ENCODE results near the gene GRIFIN. TPM values are rescaled to one million over a fixed set of nuclear protein-coding genes. Genes with fewer than 3 reads are reported as not detected.

Gene GRIFIN
- total RNA-seq, 2 experiments from 2014 or later, result not detected

DNA sequence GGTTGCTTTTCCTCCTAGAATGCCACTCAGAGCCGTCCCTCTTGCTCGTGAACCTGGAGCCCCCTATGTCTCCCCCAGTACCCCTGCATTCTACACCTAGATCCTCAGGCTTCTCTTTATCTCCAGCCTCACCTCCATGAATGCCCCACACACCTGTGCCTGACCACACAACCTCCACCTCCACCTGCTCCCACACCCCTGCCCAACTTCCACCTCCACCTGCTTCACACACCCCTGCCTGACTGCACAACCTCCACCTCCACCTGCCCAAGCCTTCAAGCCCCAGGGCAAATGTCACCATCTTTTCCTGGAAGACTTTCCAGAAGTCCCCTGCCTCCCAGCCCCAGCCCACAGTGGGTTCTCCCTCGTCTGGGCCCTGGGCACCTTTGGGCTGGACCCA, 36.5 kb upstream of the GRIFIN start:
- CTCF ChIA-PET (ENCODE audit: unreplicated experiment), result interaction anchor here (0.6 kb wide), 1 partner anchor 13 kb away, joined by 5 read pairs; no protein-coding TSS in a partner anchor
- intact Hi-C loops (cut with micrococcal nuclease; ENCODE audit: unreplicated experiment), result no loop called here
- peak overlapping the region; percentile 85; the same call in 1 of the 2 replicates for H2AFZ ChIP-seq (ENCODE audit: low read length)

DNA sequence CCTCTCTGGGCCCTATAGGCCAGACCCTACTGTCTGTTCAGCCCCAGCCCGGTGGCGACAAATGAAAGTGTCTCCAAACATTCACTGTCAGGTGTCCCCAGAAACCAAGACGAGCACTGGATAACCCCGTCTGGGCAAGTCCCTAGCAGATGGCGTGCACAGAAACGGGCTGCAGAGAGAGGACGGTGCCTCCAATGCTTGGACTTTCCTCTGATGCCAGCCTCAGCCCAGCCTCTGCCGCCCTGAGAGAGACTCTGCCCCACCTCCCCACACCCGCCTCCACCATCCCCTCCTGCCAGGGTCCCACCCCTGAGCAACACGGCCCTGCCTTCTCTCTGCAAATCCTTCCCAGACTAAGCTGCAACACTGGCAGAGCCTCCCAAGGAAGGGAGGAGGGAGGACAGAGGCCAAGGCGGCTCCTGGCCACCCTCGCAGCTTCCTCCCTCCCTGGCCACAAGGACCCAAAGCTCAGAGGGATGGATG, 36.0 kb upstream of the GRIFIN start:
- H3K4me3 ChIP-seq (ENCODE audit: low read depth, low read length, poor library complexity, severe bottlenecking), result no peak overlapping the region
- DNase-seq (ENCODE audit: low spot score), result peak; percentile 36
- peak overlapping the region; percentile 71 for H3K27ac ChIP-seq (ENCODE audit: low read depth, low read length, poor library complexity, severe bottlenecking)
- POLR2A ChIA-PET, result no interaction called here
- no peak for TF ChIP-seq EZH2phosphoT487 (IDR thresholded peaks at IDR 0.05; ENCODE audit: borderline replicate concordance, low read depth, low read length)
- TF ChIP-seq, protein P1, sequence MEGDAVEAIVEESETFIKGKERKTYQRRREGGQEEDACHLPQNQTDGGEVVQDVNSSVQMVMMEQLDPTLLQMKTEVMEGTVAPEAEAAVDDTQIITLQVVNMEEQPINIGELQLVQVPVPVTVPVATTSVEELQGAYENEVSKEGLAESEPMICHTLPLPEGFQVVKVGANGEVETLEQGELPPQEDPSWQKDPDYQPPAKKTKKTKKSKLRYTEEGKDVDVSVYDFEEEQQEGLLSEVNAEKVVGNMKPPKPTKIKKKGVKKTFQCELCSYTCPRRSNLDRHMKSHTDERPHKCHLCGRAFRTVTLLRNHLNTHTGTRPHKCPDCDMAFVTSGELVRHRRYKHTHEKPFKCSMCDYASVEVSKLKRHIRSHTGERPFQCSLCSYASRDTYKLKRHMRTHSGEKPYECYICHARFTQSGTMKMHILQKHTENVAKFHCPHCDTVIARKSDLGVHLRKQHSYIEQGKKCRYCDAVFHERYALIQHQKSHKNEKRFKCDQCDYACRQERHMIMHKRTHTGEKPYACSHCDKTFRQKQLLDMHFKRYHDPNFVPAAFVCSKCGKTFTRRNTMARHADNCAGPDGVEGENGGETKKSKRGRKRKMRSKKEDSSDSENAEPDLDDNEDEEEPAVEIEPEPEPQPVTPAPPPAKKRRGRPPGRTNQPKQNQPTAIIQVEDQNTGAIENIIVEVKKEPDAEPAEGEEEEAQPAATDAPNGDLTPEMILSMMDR (conservative IDR thresholded peaks at IDR 0.05; ENCODE audit: low read length), result no peak
- BruUV-seq (replicated peaks), result no TSS peak
- no peaks in the 10 kb centered on the region for H4K20me1 ChIP-seq (ENCODE audit: insufficient read depth, low read length)
- CTCF ChIA-PET (ENCODE audit: unreplicated experiment), result interaction anchor here (0.6 kb wide), 1 partner anchor 14 kb away, joined by 5 read pairs; no protein-coding TSS in a partner anchor
- peaks cover 50% of the 10 kb centered on the region for H3K4me1 ChIP-seq (ENCODE audit: insufficient read depth, low read length, poor library complexity, severe bottlenecking)
- no peaks in the 10 kb centered on the region for H3K36me3 ChIP-seq (ENCODE audit: insufficient read depth, low read length)
- intact Hi-C loops (cut with micrococcal nuclease; ENCODE audit: unreplicated experiment), result no loop called here
- H2AFZ ChIP-seq (ENCODE audit: low read length), result peak overlapping the region; percentile 85; the same call in 1 of the 2 replicates
- no peaks in the 10 kb centered on the region for H3K9me2 ChIP-seq (ENCODE audit: insufficient read depth, low read length)
- H3K4me2 ChIP-seq (ENCODE audit: low read length), result peak overlapping the region; percentile 74
- no peaks in the 10 kb centered on the region for H3K9me3 ChIP-seq (ENCODE audit: low read length)
- no peaks in the 10 kb centered on the region for H3K79me2 ChIP-seq (ENCODE audit: insufficient read depth, low read depth, low read length)

More for the DNA sequence above, 36.5 kb upstream of the GRIFIN start:
- BruUV-seq (replicated peaks), result no TSS peak
- Histone ChIP-seq H3K27ac (ENCODE audit: low read depth, low read length, poor library complexity, severe bottlenecking) (no peak overlapping the region), H3K4me2 (ENCODE audit: low read length) (peak overlapping the region; percentile 74; the same call in 1 of the 2 replicates), H3K79me2 (ENCODE audit: insufficient read depth, low read depth, low read length) (no peaks in the 10 kb centered on the region), H3K9me2 (ENCODE audit: insufficient read depth, low read length) (no peaks in the 10 kb centered on the region), H3K36me3 (ENCODE audit: insufficient read depth, low read length) (no peaks in the 10 kb centered on the region), H3K9me3 (ENCODE audit: low read length) (no peaks in the 10 kb centered on the region), H3K4me3 (ENCODE audit: low read depth, low read length, poor library complexity, severe bottlenecking) (no peak overlapping the region), H3K4me1 (ENCODE audit: insufficient read depth, low read length, poor library complexity, severe bottlenecking) (peaks cover 50% of the 10 kb centered on the region), H4K20me1 (ENCODE audit: insufficient read depth, low read length) (no peaks in the 10 kb centered on the region)
- DNase-seq (ENCODE audit: low spot score), result no peak
- TF ChIP-seq, protein P1 (conservative IDR thresholded peaks at IDR 0.05; ENCODE audit: low read length), result no peak
- no peak for TF ChIP-seq EZH2phosphoT487 (IDR thresholded peaks at IDR 0.05; ENCODE audit: borderline replicate concordance, low read depth, low read length)
- POLR2A ChIA-PET, result no interaction called here

DNA sequence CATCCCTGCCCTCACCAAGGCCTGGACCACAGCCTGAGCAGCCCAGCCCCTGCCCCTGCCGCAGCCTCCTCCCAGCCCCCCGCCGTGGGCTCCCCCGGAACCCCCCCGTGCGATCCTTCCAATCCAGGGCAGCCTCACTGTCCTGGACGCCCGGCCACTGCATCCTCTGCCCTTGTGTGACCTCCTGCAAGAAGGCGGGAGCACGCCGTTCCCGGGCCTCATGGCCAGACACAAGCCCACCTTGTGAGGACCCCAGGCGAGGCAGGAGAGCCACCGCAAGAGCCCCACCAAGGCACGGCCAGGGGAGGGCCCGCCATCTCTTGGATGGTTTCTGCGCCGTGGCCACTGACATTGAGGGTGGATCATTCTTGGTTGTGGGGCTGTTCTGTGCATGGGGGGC, 35.6 kb upstream of the GRIFIN start:
- H3K9me2 ChIP-seq (ENCODE audit: insufficient read depth, low read length), result no peaks in the 10 kb centered on the region
- H4K20me1 ChIP-seq (ENCODE audit: insufficient read depth, low read length), result no peaks in the 10 kb centered on the region
- H3K4me3 ChIP-seq (ENCODE audit: low read depth, low read length, poor library complexity, severe bottlenecking), result peak overlapping the region; percentile 43
- ChIA-PET CTCF (ENCODE audit: unreplicated experiment) (no interaction called here), POLR2A (interaction anchor here (0.6 to 1.6 kb wide), 4 partner anchors 17 to 308 kb away, joined by 3 to 10 read pairs (median 4); no protein-coding TSS in a partner anchor)
- intact Hi-C loops (cut with micrococcal nuclease; ENCODE audit: unreplicated experiment), result no loop called here
- no peaks in the 10 kb centered on the region for H3K79me2 ChIP-seq (ENCODE audit: insufficient read depth, low read depth, low read length)
- H3K36me3 ChIP-seq (ENCODE audit: insufficient read depth, low read length), result no peaks in the 10 kb centered on the region
- TF ChIP-seq EZH2phosphoT487 (IDR thresholded peaks at IDR 0.05; ENCODE audit: borderline replicate concordance, low read depth, low read length), result no peak
- TF ChIP-seq, protein P1 (conservative IDR thresholded peaks at IDR 0.05; ENCODE audit: low read length), result no peak
- H3K4me2 ChIP-seq (ENCODE audit: low read length), result peak overlapping the region; percentile 74
- H2AFZ ChIP-seq (ENCODE audit: low read length), result peak overlapping the region; percentile 85; the same call in 1 of the 2 replicates
- no peaks in the 10 kb centered on the region for H3K9me3 ChIP-seq (ENCODE audit: low read length)
- BruUV-seq (replicated peaks), result no TSS peak
- no peak for DNase-seq (ENCODE audit: low spot score)
- peaks cover 50% of the 10 kb centered on the region for H3K4me1 ChIP-seq (ENCODE audit: insufficient read depth, low read length, poor library complexity, severe bottlenecking)
- peak overlapping the region; percentile 71 for H3K27ac ChIP-seq (ENCODE audit: low read depth, low read length, poor library complexity, severe bottlenecking)
